Stimulated activated CD4-positive, alpha-beta T cell treated with anti-CD3 and anti-CD28 coated beads, Interleukin-1b, Interleukin-23, amount 100 ng/mL, for 4 hours (primary cell): ENCODE measurements around the gene DOCK10.
"Not testable (repeated sequence)": the region's sequence is repeated elsewhere in the genome, so short reads cannot be mapped to it uniquely, and the experiment has no call there.

Source experiments
- DNase-seq, 2 donors: peaks; one replicate each; pipeline ENCODE4 v3.0.0-alpha.2; 2020; ENCODE audit warnings: low read depth in 2 of 2

Gene DOCK10

DNA sequence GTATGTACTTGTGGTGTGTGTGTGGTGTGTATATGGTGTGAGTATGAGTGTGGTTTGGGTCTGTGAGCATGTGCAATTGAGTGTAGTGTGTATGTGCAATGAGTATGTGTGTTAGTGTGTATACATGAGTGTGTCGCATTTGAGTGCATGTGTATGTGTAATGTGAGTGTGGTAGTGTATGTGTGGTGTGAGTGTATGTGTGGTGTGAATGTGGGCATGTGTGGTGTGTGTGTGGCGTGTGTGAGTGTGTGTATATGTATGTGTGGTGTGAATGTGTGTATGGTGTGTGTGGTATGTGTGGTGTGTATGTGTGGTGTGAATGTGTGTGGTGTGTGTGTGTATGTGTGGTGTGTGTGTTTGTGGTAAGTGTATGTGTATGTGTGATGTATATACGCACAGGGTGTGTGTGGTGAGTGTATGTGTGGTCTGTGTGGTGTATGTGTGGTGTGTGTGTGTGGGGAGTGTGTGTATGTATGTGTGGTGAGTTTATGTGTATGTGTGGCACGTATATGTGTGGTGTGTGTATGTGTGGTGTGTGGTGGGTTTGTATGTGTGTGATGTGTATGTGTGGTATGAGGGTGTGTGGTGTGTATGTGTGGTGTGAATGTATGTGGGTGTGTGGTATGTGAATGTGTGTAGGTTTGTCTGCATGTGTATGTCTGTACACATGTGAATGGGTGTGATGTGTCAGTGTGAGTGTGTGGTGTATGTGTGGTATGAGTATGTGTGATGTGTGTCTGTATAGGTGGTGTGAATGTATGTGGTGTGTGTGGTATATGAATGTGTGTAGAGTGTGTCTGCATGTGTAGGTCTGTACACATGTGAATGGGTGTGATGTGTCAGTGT lies 123.4 kb downstream of the DOCK10 start:
- no peak for DNase-seq

DNA sequence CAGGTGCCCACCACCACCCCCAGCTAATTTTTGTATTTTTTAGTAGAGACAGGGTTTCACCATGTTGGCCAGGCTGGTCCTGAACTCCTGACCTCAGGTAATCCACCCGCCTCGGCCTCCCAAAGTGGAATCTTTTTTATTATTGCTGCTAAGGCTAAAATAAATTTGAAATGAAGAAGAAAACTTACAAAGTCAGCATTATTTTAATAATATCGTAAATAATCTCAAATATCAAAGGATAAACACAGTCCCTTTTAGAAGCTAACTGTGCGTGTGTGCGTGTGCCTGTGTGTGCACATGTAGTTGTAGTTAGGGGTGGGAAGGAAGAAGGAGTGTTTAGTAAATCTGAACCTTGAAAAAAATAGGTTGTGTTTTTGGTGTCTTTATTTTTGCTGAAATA lies 125.0 kb downstream of the DOCK10 start:
- not testable (repeated sequence) for DNase-seq

DNA sequence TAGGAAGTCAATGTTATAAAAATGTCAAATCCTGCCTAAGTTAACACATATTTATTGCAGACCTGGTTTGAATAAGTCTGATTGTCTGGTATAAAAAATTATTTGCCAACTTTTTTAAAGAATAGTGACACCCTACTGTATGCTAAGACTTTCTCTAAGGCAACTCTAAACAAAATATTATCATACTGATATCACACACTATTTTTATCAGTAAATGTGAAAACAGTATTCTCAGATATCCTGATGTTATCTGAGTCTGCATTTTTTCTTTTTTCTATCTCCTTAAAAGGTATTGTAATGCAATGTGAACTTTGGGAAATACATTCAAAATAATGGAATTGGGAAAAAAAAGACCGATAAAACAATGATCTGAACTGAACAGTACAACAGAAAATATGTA lies 127.1 kb downstream of the DOCK10 start:
- DNase-seq: no peak

DNA sequence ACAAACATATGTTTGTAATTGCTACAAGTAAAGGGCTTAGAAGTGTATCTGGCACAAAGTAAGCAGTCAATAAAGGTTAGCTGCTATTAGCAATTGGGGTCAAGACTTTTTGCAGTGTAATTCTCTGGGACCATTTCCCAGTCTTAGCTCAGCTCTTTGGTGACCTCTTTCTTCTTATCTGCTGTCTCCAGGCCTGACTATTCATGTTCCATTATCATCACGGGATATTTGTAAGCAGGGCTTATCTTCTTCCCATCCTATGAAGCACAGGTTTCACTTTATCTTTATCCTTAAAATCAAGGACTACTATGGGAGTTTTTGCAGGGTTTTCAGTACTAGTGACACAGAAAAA lies 131.7 kb downstream of the DOCK10 start:
- DNase-seq: no peak

DNA sequence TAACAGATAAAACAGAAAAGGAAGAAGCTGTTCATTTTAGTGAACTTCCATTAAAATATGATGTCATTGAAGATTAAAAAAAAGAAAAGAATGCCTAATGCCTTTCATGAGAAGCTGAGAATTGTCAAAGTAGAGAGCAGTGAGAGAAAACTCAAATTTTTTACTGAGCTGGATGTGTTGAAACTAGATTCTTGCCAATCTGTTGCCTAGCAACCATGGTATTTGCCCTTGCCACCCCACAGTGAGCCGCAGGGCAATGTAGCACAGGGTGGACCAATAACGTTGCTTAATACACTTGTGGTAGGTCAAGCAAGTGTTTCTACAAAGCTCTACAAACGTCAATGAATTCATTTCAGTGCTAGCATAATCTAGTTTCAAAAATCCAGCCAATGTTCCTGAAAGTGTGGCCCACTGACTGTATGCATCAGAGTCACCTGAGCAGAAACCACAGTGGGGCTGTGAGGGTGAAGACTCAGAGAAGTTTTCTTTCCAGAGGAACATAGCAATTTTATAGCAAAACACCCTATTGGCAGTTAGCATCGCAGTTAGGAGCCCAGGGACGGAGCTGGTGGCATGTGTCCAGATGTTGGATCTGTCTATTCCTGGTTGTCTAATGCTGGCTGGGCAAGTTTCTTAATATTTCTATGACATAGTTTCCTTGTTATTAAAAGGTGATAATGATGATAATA lies 132.2 kb downstream of the DOCK10 start:
- DNase-seq: no peak

DNA sequence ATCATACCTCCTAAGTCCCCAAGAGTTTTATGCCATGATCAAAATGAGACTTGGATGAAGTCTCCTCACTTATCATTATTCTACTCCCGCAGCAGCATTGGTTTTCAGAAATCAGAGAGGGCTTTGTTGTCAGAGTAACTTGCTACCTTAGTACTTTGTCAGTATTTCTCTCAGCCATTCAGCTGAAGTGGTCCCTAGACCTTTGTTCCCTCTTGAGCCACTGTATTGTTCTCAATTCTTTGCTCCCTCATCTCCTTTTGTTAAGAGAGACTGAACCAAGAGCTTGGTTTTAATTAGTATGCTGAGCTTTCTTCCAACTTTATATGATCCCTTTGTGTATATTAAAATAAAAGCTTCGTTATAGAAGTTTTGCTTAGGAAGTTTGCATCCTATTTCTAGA lies 133.4 kb downstream of the DOCK10 start:
- no peak for DNase-seq

DNA sequence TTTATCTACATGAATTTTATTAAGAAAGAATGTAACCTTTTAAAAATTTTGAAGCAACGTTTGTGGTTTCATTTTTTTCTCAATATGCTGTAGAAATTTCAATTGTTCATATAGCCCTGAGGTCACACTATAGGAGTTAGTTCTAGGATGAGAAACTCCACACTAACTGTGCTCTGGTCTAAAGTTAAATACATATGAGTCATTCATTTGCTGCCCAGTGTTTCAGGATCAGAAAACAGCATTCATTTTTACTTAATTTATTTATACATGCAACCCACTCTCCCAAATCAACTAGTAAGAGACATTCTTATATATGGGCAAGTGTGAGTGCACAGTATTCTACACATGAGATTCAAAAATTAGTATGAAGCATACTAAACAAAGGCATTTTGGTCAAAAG lies 137.9 kb downstream of the DOCK10 start:
- DNase-seq: no peak

DNA sequence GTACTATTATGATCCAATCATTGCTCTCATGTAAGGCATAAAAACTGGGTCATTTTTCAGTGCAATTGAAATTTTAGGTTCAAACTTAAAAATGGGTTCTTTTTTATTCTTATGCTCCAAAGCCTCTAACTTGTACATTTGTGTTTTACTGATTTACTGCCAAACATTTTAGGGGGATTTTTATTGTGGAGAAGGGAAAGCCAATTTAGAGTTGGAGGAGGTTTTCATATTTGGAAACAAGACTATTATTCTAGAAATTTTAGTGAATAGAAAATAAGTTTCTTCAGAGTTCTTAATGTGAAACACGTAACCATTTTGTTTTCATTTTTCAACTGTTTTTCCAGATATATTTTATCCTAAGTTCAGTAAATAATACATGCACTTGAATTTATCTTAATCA lies 138.6 kb downstream of the DOCK10 start:
- DNase-seq: no peak

DNA sequence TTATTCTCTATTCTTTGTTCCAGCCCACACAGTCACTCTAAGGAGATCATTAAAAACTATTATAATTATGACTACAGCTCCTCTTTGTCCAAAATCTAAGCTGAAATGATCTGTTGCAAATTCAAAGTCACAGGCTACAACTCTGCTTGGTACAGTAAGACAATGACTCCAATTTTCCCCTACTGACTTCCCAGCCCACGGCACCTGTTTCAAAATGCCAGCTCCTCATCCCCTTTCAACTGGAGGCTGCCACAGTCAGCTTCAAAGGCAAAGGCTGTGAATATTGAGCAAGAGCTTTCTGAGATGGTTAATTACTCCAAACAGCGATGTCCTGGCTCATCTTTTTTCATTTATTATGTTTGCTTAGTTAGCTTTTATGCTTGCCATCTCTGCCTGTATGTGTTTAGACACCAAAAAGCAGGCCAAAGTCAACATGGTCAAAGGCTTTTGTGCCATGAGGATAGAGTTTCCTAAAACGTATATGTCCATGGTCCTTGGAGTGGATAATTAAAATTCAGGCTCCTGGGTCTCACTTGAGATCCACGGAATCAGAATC lies 141.1 kb downstream of the DOCK10 start:
- DNase-seq: no peak

DNA sequence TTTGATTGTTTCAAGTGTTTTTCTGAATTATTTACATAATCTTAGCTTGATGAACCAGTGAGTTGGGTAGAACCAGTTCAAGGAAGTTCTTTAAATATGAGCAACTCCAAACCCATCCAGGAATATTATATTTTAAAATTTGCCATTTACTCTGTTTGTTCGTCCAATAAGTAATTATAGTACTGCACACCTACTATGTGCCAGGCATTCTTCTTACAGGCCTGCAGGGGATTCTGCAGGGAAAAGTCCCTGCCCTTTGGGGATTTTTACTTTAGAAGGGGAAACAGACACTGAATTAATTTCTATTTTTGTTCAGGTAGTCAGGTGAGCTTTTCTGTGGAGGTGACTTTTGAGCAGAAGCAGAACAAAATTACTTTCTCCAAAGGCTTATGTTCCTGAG lies 146.9 kb downstream of the DOCK10 start:
- no peak for DNase-seq

DNA sequence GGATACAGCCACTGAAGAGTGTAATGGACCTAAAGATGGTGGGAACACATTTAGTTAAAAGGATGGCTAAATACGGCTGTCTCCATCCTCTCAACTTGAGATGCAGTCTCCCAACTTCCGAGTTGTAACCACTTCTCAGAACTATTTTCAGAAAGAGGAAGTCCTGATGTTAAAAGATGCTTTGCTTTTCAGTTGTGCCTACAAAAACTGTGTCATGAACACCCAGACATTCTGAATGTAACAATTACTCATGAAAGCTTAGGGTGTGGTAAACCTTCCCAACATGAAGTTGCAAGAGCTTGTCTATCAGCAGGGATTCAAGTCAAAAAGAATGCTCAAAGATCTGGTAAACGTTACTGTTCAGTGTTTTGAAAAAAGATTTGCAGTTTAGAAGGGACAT lies 147.9 kb downstream of the DOCK10 start:
- DNase-seq: no peak

DNA sequence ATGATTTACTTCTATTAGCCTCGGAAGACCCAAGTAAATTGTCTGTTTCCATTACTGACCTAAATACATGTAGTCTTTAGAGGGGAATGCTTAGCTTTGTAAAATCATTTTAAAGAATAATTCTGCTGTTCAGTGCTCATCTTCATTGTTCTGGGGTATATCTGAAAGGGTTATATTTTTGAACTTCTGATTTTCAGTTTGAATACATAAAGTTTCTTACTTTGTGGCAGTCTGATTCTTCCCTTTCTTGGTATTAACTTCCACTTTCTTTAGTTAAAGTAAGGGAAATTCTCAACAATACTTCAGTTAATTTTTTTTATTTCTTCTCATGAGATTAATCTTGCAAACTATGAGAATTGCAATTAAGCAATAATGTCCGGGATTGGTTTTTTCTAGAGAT lies 148.4 kb downstream of the DOCK10 start:
- no peak for DNase-seq

DNA sequence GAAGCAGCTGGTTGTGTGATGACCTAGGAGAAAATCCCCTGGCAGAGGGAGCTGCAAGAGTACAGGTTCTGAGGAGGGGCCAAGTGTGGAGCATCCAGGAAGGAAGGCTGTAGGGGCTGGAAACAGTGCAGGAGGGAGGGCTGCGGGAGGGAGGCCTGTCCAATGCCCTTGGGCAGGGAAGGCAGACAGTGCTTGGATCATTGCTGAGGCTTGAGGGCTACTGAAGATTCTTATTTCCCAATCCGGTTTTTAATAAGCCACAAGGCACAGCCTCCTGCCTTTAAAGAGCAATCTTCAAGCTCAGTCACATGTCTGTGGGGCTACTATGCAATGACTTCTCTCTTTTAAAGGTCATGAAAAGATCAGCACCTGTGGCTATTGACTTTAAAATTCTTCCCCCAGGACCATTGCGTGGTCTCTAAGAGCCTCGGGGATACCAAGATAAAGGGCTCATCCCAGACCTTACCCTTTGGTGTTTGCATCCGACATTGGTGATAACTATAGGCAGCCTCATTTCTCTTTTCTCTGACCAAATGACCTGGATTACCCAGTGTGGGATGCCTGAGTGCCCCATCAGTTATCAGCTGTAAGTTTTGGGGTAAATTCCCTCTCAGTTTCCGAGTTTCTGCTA lies 149.6 kb downstream of the DOCK10 start:
- no peak for DNase-seq

DNA sequence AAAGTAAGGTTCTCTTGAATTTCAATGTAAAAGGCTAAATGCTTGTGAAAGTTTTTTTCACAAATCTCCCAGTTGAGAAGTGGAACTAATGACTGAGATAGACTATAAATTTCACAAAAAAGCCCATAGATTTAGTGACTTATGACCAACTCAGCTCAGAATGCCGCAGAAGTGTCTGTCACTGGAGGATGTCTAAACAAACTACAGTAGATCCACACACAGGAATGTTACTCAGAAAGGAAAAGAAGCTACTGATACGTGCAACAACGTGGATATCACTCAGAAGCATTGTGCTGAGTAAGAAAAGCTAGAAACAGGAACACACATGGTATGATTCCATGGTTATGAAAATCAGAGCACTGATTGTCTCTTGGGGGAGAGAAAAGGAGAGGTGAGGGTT lies 151.9 kb downstream of the DOCK10 start:
- no peak for DNase-seq

DNA sequence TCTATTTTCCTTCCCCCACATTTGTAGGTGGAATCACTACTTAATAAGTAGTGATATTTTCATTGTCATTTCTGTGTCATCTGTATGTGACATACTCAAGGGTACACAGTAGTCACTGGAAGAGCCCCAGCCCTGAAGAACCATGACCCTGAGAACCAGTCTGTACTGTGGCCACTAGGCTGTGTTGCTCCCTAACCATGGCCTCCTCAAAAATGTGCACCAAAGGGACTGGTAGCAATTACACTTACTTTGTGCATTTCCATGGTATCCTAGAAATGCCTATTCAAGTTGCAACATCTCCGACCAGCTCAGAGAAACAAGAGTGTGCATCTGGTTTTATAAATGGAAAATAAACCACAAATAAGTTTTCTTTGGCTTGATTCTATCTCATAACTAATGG lies 155.1 kb downstream of the DOCK10 start:
- no peak for DNase-seq

DNA sequence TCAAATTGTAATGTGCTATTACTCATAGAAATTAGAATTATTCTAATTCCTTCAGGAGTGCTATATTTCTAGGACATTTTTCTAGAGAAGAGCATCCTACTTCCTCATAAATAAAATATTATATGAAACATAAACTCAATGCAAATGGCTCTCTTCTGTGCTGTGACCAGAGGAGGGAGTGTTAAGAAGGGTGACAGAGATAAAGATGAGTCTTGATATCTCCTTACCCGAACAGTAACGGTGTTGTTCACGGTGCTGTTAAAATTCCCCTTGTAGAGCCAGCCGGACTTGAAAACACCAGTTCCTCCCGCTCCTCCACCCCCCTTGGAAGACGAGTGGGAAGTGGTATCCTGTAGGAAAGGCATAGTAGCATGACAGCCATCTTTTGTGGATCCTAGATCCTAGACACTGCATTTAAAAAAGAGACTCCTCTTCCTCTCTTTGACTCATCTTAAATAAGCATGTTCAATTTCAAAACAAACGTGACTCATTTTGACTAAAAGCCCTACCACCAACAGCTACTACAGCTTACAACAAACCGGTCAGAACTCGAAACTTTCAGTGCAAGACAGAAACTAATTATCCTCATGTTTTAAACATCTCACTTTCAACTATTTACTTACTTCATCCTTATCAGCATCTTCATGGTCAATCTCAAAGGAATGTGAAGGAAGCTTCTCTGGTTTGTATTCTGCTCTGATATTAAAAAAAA lies 156.3 kb downstream of the DOCK10 start:
- DNase-seq: no peak

DNA sequence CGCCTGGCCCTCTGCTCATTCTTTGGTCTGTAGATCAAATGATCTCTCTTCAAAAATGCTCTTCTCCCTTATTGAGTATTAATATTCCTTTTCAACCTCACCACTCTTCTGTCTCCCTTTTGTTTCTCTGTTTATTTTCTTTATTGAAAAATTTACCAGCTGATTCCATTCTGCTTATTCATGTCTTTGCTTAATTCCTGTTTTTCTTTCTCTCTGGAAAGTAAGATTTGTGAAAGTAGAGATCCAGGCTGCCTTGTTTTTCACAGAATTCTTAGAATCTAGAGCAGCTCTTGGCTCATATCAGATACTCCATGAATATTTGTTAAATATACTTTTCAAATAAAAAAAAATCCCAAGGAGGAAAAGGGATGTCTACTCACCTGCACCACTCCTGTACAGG lies 157.0 kb downstream of the DOCK10 start:
- no peak for DNase-seq

DNA sequence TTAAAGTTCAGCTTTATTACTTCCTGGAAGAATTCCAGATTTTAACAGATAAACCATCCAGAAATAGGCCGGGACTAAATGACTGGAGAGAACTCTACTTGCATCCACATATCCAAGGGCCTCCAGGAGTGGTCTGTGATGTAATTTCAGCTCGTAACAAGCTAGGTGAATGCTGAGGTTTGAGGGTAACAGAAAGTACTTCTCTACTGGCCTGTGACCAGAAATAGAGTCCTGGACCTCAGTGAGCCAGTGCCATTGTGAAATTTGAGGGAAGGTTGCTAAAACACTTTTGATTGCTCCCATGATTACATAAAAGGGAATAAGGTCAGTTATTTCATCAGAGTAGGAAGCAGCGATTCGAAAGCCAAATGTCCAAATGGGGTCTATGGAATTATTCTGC lies 158.1 kb downstream of the DOCK10 start:
- no peak for DNase-seq

DNA sequence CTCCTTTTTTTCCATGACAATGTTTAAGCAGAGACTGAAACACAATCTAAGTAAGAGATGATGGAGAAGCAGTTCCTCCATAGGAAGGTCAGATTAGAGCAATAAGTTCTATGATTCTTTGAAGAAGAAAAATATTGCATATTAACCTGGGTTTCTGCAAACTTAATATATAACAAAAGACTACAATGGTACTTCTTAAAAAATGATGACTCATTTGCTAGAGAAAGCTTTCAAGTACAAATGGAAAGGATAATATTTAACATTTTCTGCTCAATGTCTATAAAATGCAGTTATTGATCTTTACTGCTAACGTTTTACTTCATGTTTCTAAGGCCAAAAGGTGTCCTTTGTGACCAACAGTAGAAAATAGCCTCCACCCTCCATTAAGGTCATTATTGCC lies 158.6 kb downstream of the DOCK10 start:
- no peak for DNase-seq

DNA sequence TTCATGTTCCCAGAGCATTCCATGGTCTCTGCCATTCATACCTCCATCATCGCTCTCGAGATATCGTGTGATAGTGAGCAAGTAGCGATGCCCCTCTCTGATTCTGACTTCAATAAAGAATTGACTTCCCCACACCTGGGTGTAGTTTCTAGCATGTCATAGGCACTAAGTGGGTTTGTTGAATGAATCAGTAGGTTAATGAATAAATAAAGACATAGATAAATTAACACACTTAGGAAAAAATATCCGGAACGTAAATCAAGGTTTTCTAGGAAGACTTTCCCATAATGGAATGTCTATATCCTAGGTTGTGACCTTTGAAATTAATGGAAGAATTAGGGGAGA lies 159.1 kb downstream of the DOCK10 start:
- no peak for DNase-seq

DNA sequence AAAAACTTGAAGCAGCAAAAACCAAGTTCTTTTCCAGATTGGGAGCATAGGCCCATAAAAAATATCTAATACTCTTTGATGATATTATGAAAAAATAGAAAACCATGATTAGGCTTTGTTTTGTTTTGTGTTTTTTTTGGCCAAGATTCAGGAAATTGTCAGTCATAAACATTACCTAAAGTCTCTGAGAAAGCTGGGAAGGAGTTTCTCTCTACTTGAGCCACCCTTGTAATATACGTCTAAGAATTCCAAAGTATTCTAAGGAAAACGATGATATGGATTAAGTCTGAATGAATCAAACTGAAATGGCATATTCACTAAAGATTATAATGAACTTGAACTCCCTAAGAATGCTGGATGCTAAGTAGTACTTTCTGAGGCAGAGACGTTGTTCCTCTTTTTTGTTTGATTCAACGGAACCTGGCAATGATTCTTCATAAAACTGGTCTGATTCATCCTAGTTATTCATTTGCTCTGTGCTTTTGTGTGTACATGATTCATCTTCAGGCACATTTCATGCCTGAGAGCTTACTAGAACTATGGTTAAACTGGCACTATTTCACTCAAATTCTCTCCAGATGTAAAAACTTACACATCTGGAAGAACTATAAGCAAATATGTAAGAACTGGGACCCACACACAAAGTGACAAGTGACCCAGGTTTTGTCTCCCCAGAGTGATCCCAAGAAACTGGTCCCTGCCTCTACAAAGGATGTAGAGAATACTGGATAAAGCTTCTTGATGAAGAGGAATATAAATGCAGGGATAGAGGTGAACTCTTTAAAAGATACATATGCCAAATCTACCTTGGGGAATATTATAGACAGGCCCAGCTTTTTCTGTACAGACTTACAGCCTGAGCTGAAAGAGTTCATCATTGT lies 159.7 kb downstream of the DOCK10 start:
- DNase-seq: no peak
